Measurements from ENCODE around the gene GABRG3.

GABRG3 gene

GRCh38 chr15:27066446-27066845 lies 95.5 kb downstream of the GABRG3 start:
- no peak for DNase-seq

DNA sequence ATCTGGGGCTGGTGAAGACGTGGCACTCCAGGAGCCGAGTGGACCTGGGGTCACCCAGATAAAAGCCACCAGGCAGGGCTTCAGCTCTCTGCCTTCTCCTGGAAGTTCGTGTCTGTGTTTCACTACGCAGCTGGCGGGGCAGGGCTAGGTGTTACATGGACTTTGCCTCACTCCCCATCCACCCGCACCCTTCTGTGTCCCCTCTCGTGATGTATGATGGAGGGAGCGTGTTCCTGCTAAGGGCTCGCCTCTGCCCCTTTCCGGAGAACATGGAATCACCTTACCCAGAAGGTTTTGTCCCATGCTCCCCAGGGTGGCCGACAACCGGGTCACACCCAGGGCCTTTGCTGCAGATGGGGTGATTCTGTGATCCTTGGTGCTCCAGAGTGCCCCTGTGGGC lies 96.2 kb downstream of the GABRG3 start:
- DNase-seq, result no peak

DNA sequence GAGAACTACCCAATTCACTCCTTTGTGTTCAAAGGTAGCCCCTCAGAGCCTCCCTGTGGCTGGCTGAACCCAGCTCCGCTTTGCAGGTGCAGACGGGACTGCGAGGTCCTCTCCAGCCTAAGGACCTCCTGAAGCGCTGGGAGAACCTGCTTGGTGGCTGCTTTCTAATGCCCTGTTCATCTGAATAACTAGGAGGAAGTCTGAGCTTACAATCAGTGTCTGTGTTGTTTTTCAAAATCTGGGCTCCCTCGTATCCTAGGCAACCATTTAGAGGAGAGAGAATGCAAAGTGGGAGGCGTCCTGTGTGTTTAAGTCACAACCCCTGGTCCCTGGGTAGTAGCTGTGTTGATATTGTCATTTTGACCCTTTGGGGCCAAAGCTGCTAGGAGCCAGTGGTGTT lies 99.9 kb downstream of the GABRG3 start:
- DNase-seq, result no peak

GRCh38 chr15:27074179-27074578 lies 103.2 kb downstream of the GABRG3 start:
- no peak for DNase-seq

DNA sequence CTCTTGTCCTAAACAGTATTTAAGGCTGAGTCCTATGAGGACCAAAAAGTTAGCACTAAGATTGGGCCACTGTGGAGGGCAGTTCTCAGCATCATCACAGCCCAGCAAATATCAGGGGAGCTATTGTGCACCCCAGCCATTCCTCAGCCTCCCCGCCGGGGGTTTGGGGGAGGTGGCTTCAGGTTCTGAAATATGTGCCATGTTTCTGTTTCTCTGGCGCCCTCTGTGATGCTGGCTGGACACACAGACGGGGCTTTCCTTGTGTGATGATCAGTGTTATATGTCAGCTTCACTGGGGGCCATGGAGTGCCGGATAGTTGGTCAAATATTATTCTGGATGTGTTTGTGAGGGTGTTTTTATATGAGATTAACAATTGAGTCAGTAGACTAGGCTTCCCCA lies 106.8 kb downstream of the GABRG3 start:
- DNase-seq, result no peak

DNA sequence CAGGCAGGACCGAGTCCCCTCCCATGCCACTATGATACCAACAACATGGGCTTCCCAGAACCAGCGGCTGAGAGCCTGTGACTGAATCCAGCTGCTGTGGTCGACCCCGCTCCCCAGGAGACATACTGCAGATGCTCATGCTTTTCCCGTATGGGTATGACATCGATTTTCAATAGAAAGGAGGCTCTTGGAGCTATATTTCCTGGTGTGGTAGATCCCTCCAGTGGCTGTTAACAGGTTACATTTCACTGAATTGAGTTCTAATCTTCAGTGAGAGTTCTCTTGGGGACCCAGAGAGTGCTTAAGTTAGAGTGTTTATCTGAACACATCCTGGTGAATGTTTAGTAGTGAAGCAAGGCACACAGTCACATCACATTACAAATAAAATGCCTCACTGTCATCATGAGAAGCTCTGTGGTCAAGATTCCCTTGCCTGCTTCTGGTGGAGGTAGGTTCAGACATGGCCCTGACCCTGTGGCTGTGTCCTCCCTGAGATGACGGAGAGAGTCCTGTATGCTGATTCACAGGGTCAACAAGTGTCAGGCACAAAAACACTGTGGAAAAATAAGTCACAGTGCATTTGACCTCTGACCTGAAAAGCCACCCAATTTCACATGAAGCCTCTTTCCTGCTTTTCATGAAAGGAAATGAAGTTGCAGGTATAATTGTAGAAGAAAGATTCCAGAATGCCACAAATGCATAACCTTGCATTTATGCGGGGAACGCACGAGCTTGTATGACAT lies 110.9 kb downstream of the GABRG3 start:
- DNase-seq, result no peak

DNA sequence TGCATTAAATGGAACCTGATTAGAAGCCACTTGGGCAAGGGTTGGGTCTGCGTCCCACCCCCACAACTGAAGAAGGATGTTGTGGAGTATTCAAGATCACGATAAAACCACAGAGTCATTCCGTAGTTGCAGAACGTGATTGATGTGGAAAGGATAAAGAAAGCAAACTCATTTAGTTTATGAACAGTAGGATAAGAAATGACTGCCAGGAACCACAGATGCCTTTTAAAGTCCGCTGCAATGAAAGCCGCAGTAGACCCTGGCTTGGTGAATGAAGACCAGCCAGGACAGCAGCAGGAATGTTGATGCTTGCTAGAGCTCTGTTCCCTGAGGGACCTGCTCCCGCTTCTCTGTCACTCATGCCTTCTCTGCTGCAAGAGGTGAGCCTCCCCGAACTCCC lies 111.5 kb downstream of the GABRG3 start:
- no peak for DNase-seq

GRCh38 chr15:27084844-27085243 lies 113.9 kb downstream of the GABRG3 start:
- no peak for DNase-seq

- no peak for DNase-seq
Measured at GRCh38 chr15:27086149-27086548, 115.2 kb downstream of the GABRG3 start.

- DNase-seq, result no peak
Measured at GRCh38 chr15:27086805-27087204, 115.8 kb downstream of the GABRG3 start.

GRCh38 chr15:27087651-27088583 lies 116.9 kb downstream of the GABRG3 start:
- no peak for DNase-seq

- DNase-seq, result no peak
Measured at GRCh38 chr15:27088584-27089232, 117.7 kb downstream of the GABRG3 start.

GRCh38 chr15:27089233-27089586 lies 118.2 kb downstream of the GABRG3 start:
- no peak for DNase-seq

GRCh38 chr15:27089676-27090075 lies 118.7 kb downstream of the GABRG3 start:
- no peak for DNase-seq

DNA sequence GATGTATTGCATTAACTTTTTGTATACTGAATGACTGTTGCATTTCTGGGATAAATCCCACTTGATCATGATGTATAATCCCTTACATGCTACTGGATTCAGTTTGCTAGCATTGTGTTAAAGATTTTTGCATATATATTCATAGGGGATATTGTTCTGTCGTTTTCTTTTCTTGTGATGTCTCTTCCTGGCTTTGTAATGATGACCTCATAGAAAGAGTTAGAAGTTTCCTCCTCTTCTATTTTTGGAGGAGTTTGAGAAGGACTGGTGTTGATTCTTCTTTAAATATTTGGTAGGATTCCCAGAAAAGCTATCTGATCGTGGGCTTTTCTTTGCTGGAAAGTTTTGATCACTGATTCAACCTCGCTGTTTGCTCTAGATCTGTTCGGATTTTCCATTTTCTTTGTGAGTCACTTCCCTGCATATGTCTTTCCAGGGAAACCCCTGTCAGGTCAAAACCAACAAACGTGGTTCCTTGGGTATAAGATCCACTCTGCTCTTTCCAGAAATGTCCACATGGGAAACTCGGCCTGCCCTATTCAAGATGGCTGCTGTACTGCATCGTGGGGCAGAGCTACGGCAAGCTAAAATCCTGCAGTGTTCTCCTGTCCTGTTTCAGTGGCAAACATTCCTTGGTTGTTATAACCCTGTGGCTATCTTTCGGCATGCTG lies 120.4 kb downstream of the GABRG3 start:
- no peak for DNase-seq

- no peak for DNase-seq
Measured at GRCh38 chr15:27092390-27092789, 121.4 kb downstream of the GABRG3 start.

DNA sequence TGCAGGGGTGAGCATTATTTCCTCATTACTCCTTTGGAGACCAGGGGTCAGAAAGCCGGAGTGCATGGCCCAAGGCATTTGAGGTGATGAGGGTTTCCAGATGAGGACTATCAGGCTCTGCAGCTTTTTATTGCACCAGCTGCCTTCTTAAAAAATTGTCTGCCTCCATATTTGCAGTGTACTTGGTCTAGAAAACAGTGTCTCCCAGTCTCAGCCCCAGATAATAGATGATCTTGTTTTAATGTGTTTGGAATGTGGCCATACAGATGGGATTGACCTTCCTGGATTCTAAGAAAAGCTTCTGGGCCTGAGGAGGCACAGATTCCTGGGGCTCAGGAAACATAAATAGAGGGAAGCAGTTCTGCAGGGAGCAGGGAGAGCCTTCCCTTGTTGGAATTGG lies 123.3 kb downstream of the GABRG3 start:
- DNase-seq, result no peak

DNA sequence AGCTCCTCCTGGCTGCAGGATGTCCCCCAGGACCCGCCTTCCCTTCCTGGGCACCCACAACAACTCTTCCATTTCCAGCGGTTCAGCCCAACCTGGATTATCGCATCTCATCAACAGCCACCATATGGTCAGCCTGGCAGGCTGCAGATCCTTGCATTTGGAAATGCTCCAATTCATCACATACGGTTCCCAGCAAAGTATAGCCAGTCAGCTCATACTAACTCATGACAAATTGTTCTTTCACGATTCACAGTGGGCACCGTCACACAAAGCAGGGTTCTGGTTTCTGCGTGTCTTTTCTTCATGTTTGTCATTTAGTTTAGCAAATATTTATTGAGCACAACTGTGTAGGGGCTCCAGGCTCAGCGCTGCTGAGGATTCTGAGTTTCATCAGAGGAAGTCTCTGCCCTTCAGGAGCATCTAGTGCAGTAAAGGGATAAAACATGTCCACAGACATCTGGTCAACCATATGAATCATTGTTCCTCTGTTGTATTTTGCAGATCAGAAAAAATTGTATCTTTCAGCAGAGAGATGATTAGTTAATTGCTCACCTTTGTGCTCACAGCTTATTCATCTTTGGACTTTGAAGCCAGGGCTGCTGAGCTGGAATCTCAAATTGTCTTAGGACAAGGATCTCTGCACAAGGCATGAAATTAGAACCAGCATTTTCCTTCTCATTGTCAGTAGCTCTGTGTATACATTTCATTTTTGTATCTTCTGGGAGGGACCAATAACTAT lies 125.1 kb downstream of the GABRG3 start:
- DNase-seq, result no peak

GRCh38 chr15:27097506-27097905 lies 126.5 kb downstream of the GABRG3 start:
- no peak for DNase-seq

DNA sequence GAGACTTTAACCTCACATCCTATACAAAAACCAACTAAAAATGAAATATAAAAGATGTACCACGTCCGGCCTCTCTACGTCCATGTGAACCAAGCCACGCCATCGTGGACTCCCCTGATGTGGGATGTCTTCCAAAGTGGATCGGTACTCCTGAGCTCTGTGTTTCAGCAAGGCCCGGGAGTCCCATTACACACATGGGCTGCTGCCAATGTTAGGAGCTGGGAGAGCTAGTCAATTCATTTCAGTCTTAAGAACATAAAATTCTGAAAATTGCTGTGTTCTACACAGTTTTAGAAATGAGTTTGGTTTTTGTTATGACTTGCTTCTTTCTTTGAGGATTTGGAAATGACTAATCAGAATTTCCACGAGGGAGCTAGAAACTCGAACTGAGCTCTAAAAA lies 131.0 kb downstream of the GABRG3 start:
- DNase-seq, result no peak

DNA sequence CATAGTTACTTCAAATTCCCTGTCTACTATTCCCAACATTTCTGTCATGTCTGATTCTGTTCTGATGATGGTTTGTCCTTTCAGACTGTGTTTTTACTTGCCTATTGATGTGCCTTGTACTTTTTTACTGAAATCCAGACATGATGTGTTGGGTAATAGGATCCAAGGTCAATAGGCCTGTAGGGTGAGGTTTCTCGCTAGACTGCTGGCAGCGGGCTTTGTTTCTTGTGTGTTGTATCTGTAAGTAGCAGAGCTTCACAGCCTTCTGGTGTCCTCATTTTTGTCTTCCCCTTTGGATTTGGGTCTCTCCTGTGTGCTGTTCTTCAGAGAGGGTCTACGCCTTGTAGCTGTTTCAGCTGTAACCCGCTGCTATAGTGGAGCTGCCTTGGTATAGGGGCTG lies 140.3 kb downstream of the GABRG3 start:
- DNase-seq, result no peak

DNA sequence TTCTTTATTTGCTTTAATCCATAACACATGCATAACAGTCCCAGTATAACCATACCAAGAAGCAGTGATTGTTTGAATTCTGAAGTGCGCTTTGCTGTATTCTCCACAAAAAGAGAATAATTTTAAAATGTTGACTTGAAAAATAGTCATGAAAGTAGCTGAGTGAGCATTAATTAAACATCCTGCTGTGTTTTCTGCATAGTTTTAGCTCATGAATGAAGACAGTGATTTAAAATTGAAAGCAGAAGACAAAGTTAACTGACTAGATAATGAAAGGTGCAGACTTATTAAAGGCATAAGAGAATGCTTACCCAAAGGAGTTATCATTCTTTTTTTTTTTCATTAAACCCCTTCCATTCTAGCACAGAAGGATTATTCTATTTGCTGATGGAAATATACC lies 143.5 kb downstream of the GABRG3 start:
- DNase-seq, result no peak
